ENCODE measurements around the gene NFATC2. TPM values are rescaled to one million over a fixed set of nuclear protein-coding genes. Genes with fewer than 3 reads are reported as not detected.

NFATC2 gene
- total RNA-seq, 1 donor: 0.36 TPM

DNA sequence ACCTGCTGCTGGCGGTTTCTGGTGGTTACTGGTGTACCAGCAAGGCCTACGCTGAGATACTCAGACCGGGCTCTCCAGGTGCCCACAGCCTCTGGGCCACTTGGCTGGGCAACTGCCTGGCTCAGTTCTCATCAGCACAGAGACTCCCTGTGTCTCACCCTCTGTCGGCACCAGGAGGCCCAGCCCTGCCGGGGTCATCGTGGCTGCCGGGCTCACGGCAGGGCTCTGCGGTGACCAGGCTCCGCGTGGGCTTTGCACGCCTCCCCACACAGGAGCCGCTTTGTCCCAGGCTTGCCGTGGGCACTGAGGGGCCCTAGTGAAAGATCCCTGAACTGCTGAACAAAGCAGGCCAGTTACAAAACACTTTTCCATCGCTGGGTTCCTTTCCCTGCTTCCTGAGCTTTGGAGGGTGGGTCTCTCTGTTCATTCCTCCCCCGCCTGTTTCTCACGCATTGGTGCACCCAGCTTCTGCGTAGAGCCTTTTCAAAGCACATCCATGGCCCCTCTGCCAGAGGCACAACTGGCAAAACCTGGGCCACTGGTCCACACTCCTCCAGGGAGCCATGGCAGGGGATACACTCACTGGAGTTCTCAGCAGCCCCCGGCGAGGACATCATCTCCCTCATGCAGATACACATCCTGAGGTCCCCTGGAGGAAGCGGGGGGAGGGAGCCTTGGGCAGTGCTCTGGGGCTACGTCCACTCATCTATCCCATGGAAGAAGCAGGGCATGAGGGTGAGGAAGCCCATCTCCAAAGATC is 117.0 kb downstream of the NFATC2 start:
- H3K4me3 ChIP-seq (ENCODE audit: low read depth, low read length): no peak overlapping the region
- DNase-seq (ENCODE audit: low read depth): no peak

DNA sequence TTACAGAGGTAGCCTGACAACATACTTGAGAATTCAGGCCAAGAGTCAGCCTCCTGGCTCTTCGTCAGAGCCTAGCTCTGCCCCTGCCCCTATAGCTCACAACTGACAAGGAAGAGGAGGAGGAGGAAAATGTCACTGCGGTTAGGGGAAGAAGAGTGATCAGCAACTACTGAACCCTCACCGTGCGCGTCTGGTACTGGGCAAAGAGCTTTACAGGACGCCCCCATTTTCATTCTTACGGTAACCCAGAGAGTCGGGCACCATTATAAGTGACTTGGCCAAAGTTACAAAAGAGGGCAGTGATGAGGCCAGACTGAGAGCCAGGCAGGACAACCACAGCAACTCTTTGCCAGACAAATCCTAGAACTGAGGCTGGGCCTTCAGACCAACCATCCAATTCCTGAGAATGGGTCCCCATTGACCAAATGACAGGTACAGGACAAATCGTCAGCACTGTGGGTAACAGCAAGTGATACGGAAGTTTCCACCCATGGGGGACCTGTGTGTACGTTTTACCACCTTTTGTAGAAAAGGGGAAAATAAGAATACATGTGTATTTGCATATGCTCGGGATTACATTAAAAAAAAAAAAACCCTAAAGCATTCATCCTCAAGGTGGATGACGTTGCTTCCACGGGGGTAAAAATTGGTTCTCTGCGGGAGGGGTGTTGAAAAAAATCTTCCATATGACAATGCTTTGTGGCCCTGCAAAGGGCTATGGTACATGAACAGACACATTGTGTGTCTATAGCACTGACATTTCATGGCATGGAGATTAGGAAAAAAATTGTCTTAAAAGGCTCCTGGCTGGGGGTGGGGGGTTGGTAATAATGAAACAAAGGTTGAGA is 118.0 kb downstream of the NFATC2 start:
- no peak overlapping the region for H3K4me3 ChIP-seq (ENCODE audit: low read depth, low read length)
- TF ChIP-seq, protein P1, sequence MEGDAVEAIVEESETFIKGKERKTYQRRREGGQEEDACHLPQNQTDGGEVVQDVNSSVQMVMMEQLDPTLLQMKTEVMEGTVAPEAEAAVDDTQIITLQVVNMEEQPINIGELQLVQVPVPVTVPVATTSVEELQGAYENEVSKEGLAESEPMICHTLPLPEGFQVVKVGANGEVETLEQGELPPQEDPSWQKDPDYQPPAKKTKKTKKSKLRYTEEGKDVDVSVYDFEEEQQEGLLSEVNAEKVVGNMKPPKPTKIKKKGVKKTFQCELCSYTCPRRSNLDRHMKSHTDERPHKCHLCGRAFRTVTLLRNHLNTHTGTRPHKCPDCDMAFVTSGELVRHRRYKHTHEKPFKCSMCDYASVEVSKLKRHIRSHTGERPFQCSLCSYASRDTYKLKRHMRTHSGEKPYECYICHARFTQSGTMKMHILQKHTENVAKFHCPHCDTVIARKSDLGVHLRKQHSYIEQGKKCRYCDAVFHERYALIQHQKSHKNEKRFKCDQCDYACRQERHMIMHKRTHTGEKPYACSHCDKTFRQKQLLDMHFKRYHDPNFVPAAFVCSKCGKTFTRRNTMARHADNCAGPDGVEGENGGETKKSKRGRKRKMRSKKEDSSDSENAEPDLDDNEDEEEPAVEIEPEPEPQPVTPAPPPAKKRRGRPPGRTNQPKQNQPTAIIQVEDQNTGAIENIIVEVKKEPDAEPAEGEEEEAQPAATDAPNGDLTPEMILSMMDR (IDR thresholded peaks at IDR 0.05; ENCODE audit: insufficient read depth, low read length): no peak
- no peak for DNase-seq (ENCODE audit: low read depth)

More for the DNA sequence above, 117.0 kb downstream of the NFATC2 start:
- TF ChIP-seq, protein P1 (IDR thresholded peaks at IDR 0.05; ENCODE audit: insufficient read depth, low read length): no peak

DNA sequence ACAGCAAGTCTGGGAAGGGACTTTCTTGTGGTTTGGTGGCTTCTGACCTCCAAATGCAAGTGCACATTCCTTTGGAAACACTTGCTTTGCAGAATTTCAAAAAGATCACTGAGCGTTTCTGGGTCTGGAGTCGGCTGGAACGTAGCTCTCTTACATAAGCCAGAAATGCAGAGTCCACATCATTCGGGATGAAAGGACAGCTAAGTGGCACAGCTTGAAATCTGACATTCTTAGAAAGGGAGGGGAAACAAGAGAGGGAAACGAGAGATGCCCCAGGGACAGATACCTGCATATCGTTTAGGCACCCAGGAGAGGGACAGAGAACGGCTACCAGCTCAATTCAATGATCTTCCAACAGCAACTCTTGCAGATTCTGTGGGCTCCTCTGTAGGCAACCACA is 118.7 kb downstream of the NFATC2 start:
- TF ChIP-seq, protein P1 (IDR thresholded peaks at IDR 0.05; ENCODE audit: insufficient read depth, low read length): no peak
- H3K4me3 ChIP-seq (ENCODE audit: low read depth, low read length): no peak overlapping the region
- DNase-seq (ENCODE audit: low read depth): no peak

DNA sequence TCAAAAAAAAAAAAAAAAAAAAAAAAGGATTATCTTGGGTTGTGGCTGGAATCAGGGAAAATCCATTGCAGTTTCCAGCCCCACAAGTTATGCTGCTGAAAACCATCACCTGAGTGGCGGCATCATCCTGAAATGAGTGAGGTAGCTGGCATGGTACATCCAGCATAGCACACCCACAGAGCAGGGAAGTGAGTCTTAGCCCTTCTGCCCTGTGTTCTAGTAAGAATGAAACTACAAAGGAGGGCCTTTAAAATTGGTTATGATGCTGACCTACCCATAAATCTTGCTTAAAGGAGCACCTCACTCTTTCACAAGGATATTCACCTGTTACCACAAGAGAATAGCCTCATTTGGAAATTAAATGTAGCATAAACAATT is 119.2 kb downstream of the NFATC2 start:
- no peak for DNase-seq (ENCODE audit: low read depth)
- TF ChIP-seq, protein P1 (IDR thresholded peaks at IDR 0.05; ENCODE audit: insufficient read depth, low read length): no peak
- no peak overlapping the region for H3K4me3 ChIP-seq (ENCODE audit: low read depth, low read length)

DNA sequence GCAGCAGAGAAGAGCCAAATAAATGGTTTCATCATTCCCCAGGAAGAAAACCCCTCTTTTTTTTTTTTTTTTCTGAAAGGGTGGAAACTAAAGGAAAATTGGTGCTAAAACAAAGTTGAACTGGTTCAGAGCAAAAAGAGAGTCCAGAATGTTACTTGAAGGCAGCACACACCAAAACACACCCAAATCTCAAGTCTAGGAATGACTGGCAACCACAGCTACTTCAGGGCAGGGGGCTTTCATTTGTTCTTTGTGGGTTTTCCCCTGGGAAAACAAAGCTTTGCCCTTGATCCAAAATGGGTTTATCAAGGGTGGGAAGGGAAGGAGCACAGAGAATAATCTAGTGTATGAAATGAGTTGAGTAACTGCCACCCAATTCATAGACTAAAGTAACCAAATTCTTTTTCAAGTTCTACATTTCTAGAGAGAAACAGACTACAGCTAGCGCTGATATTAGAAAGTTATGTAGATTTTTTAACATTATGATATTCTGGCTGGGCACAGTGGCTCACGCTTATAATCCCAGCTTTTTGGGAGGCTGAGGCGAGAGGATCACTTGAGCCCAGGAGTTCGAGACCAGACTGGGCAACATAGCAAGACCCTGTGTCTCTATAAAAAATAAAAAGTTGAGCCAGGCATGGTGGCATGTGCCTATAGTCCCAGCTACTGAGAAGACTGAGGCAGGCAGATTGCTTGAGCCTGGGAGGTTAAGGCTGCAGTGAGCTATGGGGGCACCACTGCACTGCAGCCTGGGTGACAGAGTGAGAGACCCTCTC is 119.8 kb downstream of the NFATC2 start:
- H3K4me3 ChIP-seq (ENCODE audit: low read depth, low read length): no peak overlapping the region
- no peak for DNase-seq (ENCODE audit: low read depth)
- TF ChIP-seq, protein P1 (IDR thresholded peaks at IDR 0.05; ENCODE audit: insufficient read depth, low read length): no peak

DNA sequence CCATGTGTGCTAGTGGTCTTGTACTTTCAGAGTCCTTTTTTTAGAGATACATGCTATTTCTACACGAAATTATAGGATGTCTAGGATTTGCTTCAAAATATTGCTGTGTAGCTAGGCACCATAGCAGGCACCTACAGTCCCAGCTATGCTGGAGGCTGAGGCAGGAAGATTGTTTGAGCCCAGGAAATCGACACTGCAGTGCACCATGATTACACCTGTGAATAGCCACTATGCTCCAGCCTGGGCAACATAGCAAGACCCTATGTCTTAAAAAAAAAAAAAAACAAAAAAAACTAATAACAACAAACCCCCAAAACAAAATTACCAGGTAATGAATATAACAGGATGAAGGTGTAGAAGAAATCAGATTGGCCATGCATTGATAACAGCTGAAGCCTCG is 121.7 kb downstream of the NFATC2 start:
- DNase-seq (ENCODE audit: low read depth): no peak
- no peak overlapping the region for H3K4me3 ChIP-seq (ENCODE audit: low read depth, low read length)
- TF ChIP-seq, protein P1 (IDR thresholded peaks at IDR 0.05; ENCODE audit: insufficient read depth, low read length): no peak
